ENCODE data around the gene PRPF39. TPM values are rescaled to one million over a fixed set of nuclear protein-coding genes. Genes with fewer than 3 reads are reported as not detected.
"Not testable (repeated sequence)": the region's sequence is repeated elsewhere in the genome, so short reads cannot be mapped to it uniquely, and the experiment has no call there.

PRPF39 gene
- total and polyA plus RNA-seq, 10 of the 15 experiments (the other 5 are each of a cell fraction or from before 2014, with no cell fraction given): 22.1 to 91.7 (median 36.9) TPM

DNA sequence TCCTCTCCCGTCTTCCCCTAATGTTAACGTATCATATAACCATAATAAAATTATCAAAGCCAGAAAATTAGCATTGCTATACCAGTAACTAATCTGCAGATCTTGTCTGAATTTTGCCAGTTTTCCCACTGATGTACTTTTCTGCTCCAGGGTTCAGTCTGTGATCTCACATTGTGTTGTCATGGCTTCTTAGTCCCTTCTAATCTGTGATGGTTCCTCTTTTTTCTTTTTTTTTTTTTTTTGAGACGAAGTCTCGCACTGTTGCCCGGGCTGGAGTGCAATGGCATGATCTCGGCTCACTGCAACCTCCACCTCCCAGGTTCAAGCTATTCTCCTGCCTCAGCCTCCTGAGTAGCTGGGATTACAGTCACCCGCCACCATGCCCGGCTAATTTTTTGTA lies 58.2 kb downstream of the PRPF39 start:
- FAIRE-seq; H3K4me2 ChIP-seq (ENCODE audit: control insufficient read depth, insufficient read depth); CTCF ChIA-PET; SMC1A ChIA-PET (ENCODE audit: uncharacterized antibody, unreplicated experiment); H3K27me3 ChIP-seq (replicated peaks in 1 of 2; ENCODE audit: control insufficient read depth in 2 of 2, insufficient read depth in 2 of 2, low read length in 1 of 2); H3K9ac ChIP-seq (ENCODE audit: control insufficient read depth, insufficient read depth, low read length); RAD21 ChIA-PET (ENCODE audit: unreplicated experiment); H3K4me3 ChIP-seq; H3K27ac ChIP-seq (ENCODE audit: control insufficient read depth, insufficient read depth); H3K9me3 ChIP-seq (replicated peaks; ENCODE audit: control insufficient read depth, insufficient read depth, low read length); H3K36me3 ChIP-seq (ENCODE audit: control insufficient read depth in 2 of 2, insufficient read depth in 2 of 2, low read length in 1 of 2); DNase-seq (ENCODE audit: low read depth, low spot score); intact Hi-C loops (cut with micrococcal nuclease; ENCODE audit: unreplicated experiment); in situ Hi-C loops (cut with MboI); H4K20me1 ChIP-seq (ENCODE audit: control insufficient read depth, insufficient read depth); BruUV-seq (replicated peaks): not testable (repeated sequence)
- H2AFZ ChIP-seq (ENCODE audit: control insufficient read depth, low read depth, low read length): 0 out of 2 replicates have a peak overlapping the region, but pooled peaks have one; percentile 19
- POLR2A ChIA-PET: interaction anchor here (0.7 kb wide), 2 partner anchors 41 to 52 kb away, joined by 3 read pairs; no protein-coding TSS in a partner anchor
- TF ChIP-seq ZNF384 (IDR thresholded peaks at IDR 0.05; ENCODE audit: borderline replicate concordance, low read depth, low read length): 0 out of 2 replicates have a peak, but pooled peaks have one; percentile 3
- 0 out of 2 replicates have a peak, but pooled peaks have one; percentile 2 for TF ChIP-seq SPI1 (IDR thresholded peaks at IDR 0.05; ENCODE audit: borderline replicate concordance, insufficient read depth, low read depth, low read length)
- H3K4me1 ChIP-seq (ENCODE audit: control insufficient read depth, insufficient read depth, low read length): peaks cover 16% of the 10 kb centered on the region
- 86% methylated on average over 4 of the region's 8 CpGs for WGBS (ENCODE audit: insufficient coverage, insufficient replicate concordance, low lambda C conversion rate, missing lambda C conversion rate)
- H3K79me2 ChIP-seq (ENCODE audit: control insufficient read depth, insufficient read depth, low read length): peaks cover 40% of the 10 kb centered on the region
- ATAC-seq: peak; percentile 14; the same call in 1 of the 3 replicates

DNA sequence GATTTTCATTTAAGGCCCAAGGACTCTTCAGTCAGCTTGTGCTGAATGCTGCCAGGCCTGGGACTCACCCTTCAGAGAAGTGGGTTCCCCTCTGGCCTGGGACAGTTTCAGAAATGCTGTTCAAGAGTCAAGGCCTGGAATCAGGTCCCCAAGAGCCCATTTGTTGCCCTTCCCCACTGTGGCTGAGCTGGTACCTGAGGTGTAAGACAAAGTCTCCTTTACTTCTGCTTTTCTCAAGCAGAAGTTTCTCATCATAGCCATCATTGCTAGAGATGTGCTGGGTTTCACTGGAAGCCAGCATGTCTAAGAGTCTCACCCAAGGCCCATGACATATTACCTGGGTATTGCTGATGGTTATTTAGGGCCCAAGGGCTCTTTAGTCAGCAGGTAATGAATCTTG lies 60.7 kb downstream of the PRPF39 start:
- intact Hi-C loops (cut with micrococcal nuclease; ENCODE audit: unreplicated experiment) (no loop called here), in situ Hi-C loops (cut with MboI) (no loop called here)
- Histone ChIP-seq H3K4me1 (ENCODE audit: control insufficient read depth, insufficient read depth, low read length) (peaks cover 13% of the 10 kb centered on the region), H2AFZ (ENCODE audit: control insufficient read depth, low read depth, low read length) (peak overlapping the region; percentile 29), H3K4me3 (no peak overlapping the region), H3K4me2 (ENCODE audit: control insufficient read depth, insufficient read depth) (peak overlapping the region; percentile 48; the same call in 1 of the 2 replicates), H3K27me3 (replicated peaks in 1 of 2; ENCODE audit: control insufficient read depth in 2 of 2, insufficient read depth in 2 of 2, low read length in 1 of 2) (no peaks in the 10 kb centered on the region), H3K9ac (ENCODE audit: control insufficient read depth, insufficient read depth, low read length) (no peak overlapping the region), H3K9me3 (replicated peaks; ENCODE audit: control insufficient read depth, insufficient read depth, low read length) (no peaks in the 10 kb centered on the region), H3K27ac (ENCODE audit: control insufficient read depth, insufficient read depth) (peak overlapping the region; percentile 61), H3K36me3 (ENCODE audit: control insufficient read depth in 2 of 2, insufficient read depth in 2 of 2, low read length in 1 of 2) (peaks cover 0 to 8% of the 10 kb centered on the region in 2 experiments; a peak in 2 of 4 replicates), H4K20me1 (ENCODE audit: control insufficient read depth, insufficient read depth) (no peaks in the 10 kb centered on the region), H3K79me2 (ENCODE audit: control insufficient read depth, insufficient read depth, low read length) (peaks cover 16% of the 10 kb centered on the region)
- BruUV-seq (replicated peaks): no TSS peak
- ChIA-PET SMC1A (ENCODE audit: uncharacterized antibody, unreplicated experiment) (interaction anchor here (0.6 to 1.4 kb wide), 6 partner anchors 8 to 182 kb away, joined by 3 to 4 read pairs (median 3); partner anchors contain the start of gene FANCM), CTCF (no interaction called here), POLR2A (interaction anchor here (1.0 to 2.8 kb wide), 2 partner anchors 9 to 14 kb away, joined by 3 to 12 read pairs; partner anchors contain the start of gene FANCM), RAD21 (ENCODE audit: unreplicated experiment) (no interaction called here)
- TF ChIP-seq PAX8 (IDR thresholded peaks at IDR 0.05) (no peak), MYC (IDR thresholded peaks at IDR 0.05; ENCODE audit: insufficient read depth, insufficient read length, insufficient replicate concordance, low read length, severe bottlenecking) (no peak), SUZ12 (IDR thresholded peaks at IDR 0.05; ENCODE audit: unreplicated experiment) (no peak)
- TF ChIP-seq, protein P1, sequence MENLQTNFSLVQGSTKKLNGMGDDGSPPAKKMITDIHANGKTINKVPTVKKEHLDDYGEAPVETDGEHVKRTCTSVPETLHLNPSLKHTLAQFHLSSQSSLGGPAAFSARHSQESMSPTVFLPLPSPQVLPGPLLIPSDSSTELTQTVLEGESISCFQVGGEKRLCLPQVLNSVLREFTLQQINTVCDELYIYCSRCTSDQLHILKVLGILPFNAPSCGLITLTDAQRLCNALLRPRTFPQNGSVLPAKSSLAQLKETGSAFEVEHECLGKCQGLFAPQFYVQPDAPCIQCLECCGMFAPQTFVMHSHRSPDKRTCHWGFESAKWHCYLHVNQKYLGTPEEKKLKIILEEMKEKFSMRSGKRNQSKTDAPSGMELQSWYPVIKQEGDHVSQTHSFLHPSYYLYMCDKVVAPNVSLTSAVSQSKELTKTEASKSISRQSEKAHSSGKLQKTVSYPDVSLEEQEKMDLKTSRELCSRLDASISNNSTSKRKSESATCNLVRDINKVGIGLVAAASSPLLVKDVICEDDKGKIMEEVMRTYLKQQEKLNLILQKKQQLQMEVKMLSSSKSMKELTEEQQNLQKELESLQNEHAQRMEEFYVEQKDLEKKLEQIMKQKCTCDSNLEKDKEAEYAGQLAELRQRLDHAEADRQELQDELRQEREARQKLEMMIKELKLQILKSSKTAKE (IDR thresholded peaks at IDR 0.05; ENCODE audit: low read depth, poor library complexity, severe bottlenecking): peak; percentile 14
- TF ChIP-seq, protein P2, sequence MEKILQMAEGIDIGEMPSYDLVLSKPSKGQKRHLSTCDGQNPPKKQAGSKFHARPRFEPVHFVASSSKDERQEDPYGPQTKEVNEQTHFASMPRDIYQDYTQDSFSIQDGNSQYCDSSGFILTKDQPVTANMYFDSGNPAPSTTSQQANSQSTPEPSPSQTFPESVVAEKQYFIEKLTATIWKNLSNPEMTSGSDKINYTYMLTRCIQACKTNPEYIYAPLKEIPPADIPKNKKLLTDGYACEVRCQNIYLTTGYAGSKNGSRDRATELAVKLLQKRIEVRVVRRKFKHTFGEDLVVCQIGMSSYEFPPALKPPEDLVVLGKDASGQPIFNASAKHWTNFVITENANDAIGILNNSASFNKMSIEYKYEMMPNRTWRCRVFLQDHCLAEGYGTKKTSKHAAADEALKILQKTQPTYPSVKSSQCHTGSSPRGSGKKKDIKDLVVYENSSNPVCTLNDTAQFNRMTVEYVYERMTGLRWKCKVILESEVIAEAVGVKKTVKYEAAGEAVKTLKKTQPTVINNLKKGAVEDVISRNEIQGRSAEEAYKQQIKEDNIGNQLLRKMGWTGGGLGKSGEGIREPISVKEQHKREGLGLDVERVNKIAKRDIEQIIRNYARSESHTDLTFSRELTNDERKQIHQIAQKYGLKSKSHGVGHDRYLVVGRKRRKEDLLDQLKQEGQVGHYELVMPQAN (conservative IDR thresholded peaks at IDR 0.05): no peak
- TF ChIP-seq, protein P3, sequence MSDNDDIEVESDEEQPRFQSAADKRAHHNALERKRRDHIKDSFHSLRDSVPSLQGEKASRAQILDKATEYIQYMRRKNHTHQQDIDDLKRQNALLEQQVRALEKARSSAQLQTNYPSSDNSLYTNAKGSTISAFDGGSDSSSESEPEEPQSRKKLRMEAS (IDR thresholded peaks at IDR 0.05; ENCODE audit: low read depth, low read length): no peak
- no peak for DNase-seq (ENCODE audit: low read depth, low spot score)
- FAIRE-seq: no peak
- ATAC-seq: peak; percentile 70
